CD4-positive, alpha-beta T cell treated with Interleukin-4 for 4 hours (primary cell): ENCODE results near the gene E4F1.
"Not testable (repeated sequence)": the region's sequence is repeated elsewhere in the genome, so short reads cannot be mapped to it uniquely, and the experiment has no call there.

Experiments used
- DNase-seq: peaks from one replicate; pipeline ENCODE4 v3.0.0-alpha.2; 2020

Gene E4F1

GRCh38 chr16:2250652-2251295 is 27.4 kb downstream of the E4F1 start:
- peak; percentile 38 for DNase-seq

GRCh38 chr16:2251296-2252111 is 28.1 kb downstream of the E4F1 start, which contains the start of gene ECI1:
Gene ECI1, minus strand, starts transcription at chr16:2251587. Its CDS starts 21 bp downstream, at chr16:2251566.
- peak; percentile 84 for DNase-seq

- no peak for DNase-seq
Measured at GRCh38 chr16:2252806-2253148, 29.4 kb downstream of the E4F1 start.

GRCh38 chr16:2253293-2253692 is 29.9 kb downstream of the E4F1 start:
- no peak for DNase-seq

- DNase-seq: no peak
Measured at GRCh38 chr16:2256531-2257140, 33.2 kb downstream of the E4F1 start.

- DNase-seq: no peak
Measured at GRCh38 chr16:2257726-2258125, 34.3 kb downstream of the E4F1 start.

GRCh38 chr16:2258530-2258929 is 35.1 kb downstream of the E4F1 start:
- not testable (repeated sequence) for DNase-seq

GRCh38 chr16:2260250-2260649 is 36.9 kb downstream of the E4F1 start:
- DNase-seq: no peak

- DNase-seq: not testable (repeated sequence)
Measured at GRCh38 chr16:2263026-2263425, 39.6 kb downstream of the E4F1 start.

- DNase-seq: peak; percentile 6
Measured at GRCh38 chr16:2266887-2267286, 43.5 kb downstream of the E4F1 start.

GRCh38 chr16:2267505-2267912 is 44.1 kb downstream of the E4F1 start:
- not testable (repeated sequence) for DNase-seq

GRCh38 chr16:2267913-2268666 is 44.7 kb downstream of the E4F1 start, which contains the start of gene RNPS1:
Gene RNPS1, minus strand, starts transcription at chr16:2268126. Its CDS starts 3,483 bp downstream, at chr16:2264643.
- peak; percentile 92 for DNase-seq

GRCh38 chr16:2270070-2270462 is 46.7 kb downstream of the E4F1 start:
- no peak for DNase-seq

GRCh38 chr16:2270588-2271470 is 47.4 kb downstream of the E4F1 start:
- no peak for DNase-seq

GRCh38 chr16:2271848-2272461 is 48.6 kb downstream of the E4F1 start:
- no peak for DNase-seq

GRCh38 chr16:2273484-2273883 is 50.1 kb downstream of the E4F1 start:
- DNase-seq: no peak

GRCh38 chr16:2273931-2274330 is 50.5 kb downstream of the E4F1 start:
- no peak for DNase-seq

- DNase-seq: no peak
Measured at GRCh38 chr16:2275476-2276367, 52.3 kb downstream of the E4F1 start.

- no peak for DNase-seq
Measured at GRCh38 chr16:2276368-2277195, 53.2 kb downstream of the E4F1 start.
